ENCODE measurements around the gene FRMD4A. TPM values are rescaled to one million over a fixed set of nuclear protein-coding genes. Genes with fewer than 3 reads are reported as not detected.

The FRMD4A gene
- total and polyA plus RNA-seq, 7 donors, result 2.9 to 9.1 (median 6.2) TPM

- no peak for ATAC-seq
- WGBS, 3 donors, result 35 to 59% (median 42%) methylated on average over 15 of the region's 15 CpGs
- DNase-seq, result no peak
- intact Hi-C loops (cut with DNase I), result no loop called here
- H3K27me3 ChIP-seq (ENCODE audit: insufficient read depth in 3 of 3, low read length in 2 of 3), result no peaks in the 10 kb centered on the region
- no peak for TF ChIP-seq CTCF (IDR thresholded peaks at IDR 0.05)
- no peak overlapping the region for H3K4me3 ChIP-seq
- no peaks in the 10 kb centered on the region for H3K4me1 ChIP-seq
- no peaks in the 10 kb centered on the region for H3K36me3 ChIP-seq (ENCODE audit: insufficient read depth in 1 of 2, low read depth in 1 of 2)
- H3K9me3 ChIP-seq, result no peaks in the 10 kb centered on the region
- no peak overlapping the region for H3K27ac ChIP-seq
These were observed 306.2 kb downstream of the FRMD4A start for GRCh38 chr10:14024329-14025202.

GRCh38 chr10:14023673-14024328, 306.9 kb downstream of the FRMD4A start:
- H3K27ac ChIP-seq, result no peak overlapping the region
- 34 to 51% (median 43%) methylated on average over 7 of the region's 7 CpGs for WGBS, 3 donors

GRCh38 chr10:14022954-14023672, 307.6 kb downstream of the FRMD4A start:
- intact Hi-C loops (cut with DNase I), result no loop called here
- no peak for DNase-seq
- 51 to 63% (median 53%) methylated on average over 17 of the region's 17 CpGs for WGBS, 3 donors
- no peak for ATAC-seq
- Histone ChIP-seq H3K27ac (no peak overlapping the region), H3K36me3 (ENCODE audit: insufficient read depth in 1 of 2, low read depth in 1 of 2) (no peaks in the 10 kb centered on the region), H3K4me1 (no peaks in the 10 kb centered on the region), H3K27me3 (ENCODE audit: insufficient read depth in 3 of 3, low read length in 2 of 3) (no peaks in the 10 kb centered on the region), H3K4me3 (no peak overlapping the region), H3K9me3 (no peaks in the 10 kb centered on the region)
- TF ChIP-seq CTCF (IDR thresholded peaks at IDR 0.05), result no peak

More at GRCh38 chr10:14023673-14024328, 306.9 kb downstream of the FRMD4A start:
- DNase-seq, result no peak
- Histone ChIP-seq H3K4me1 (no peaks in the 10 kb centered on the region), H3K27me3 (ENCODE audit: insufficient read depth in 3 of 3, low read length in 2 of 3) (no peaks in the 10 kb centered on the region), H3K9me3 (no peaks in the 10 kb centered on the region), H3K36me3 (ENCODE audit: insufficient read depth in 1 of 2, low read depth in 1 of 2) (no peaks in the 10 kb centered on the region), H3K4me3 (no peak overlapping the region)
- TF ChIP-seq CTCF (IDR thresholded peaks at IDR 0.05), result no peak
- ATAC-seq, result no peak
- intact Hi-C loops (cut with DNase I), result no loop called here

- Histone ChIP-seq H3K27ac (no peak overlapping the region), H3K9me3 (no peaks in the 10 kb centered on the region), H3K4me1 (no peaks in the 10 kb centered on the region), H3K36me3 (ENCODE audit: insufficient read depth in 1 of 2, low read depth in 1 of 2) (no peaks in the 10 kb centered on the region), H3K4me3 (no peak overlapping the region), H3K27me3 (ENCODE audit: insufficient read depth in 3 of 3, low read length in 2 of 3) (no peaks in the 10 kb centered on the region)
- DNase-seq (no peak), ATAC-seq (no peak)
- intact Hi-C loops (cut with DNase I), result no loop called here
- WGBS, 3 donors, result 79 to 93% (median 81%) methylated on average over 4 of the region's 4 CpGs
- TF ChIP-seq CTCF (IDR thresholded peaks at IDR 0.05), result no peak
These were observed 308.7 kb downstream of the FRMD4A start for GRCh38 chr10:14022052-14022451.

All from psoas muscle (tissue), 8 donors.